ENCODE results near the gene NAT8L. TPM values are rescaled to one million over a fixed set of nuclear protein-coding genes. Genes with fewer than 3 reads are reported as not detected.

Gene NAT8L
- polyA plus RNA-seq, 1 donor (not counting 4 experiments of a cell fraction or from before 2014, with no cell fraction given) = 0.01 TPM

DNA sequence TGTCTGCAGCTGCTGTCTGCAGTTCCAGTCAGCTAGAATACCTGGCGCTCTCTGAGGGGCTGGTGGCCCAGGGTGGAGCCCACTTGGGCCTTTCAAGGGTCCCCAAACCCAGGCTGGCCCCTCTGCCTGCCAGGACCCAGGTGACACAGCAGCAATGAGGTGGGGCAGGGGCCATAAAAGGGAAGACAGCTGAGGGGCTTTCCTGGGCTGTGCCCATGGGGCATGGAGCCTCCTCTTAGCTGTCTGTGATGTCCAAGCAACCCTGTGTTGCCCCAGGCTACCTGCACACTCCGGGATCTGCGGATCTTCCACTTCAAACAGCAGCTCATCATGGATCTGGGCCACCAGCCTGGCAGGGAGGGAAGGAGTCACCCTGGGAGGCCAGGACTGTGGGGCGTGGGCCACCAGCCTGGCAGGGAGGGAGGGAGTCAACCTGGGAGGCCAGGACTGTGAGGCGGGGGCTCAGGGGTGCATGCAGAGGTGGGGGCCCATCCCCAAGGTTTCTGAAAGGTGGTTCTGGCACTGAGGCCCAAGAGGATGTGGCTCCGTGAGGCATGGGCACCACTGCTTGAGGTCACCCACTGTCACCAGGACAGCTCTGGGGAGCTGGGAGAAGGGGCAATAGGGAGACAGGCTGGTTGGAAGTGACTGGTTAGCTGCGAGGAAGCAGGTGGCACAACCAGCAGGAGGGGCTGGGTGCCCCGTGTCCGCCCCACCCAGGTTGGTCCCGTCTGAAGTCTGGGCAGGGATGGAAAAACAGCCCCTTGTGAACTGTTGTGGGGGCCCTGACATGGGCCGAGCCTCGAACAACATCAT lies 16.3 kb downstream of the NAT8L start:
- H3K27me3 ChIP-seq (ENCODE audit: control insufficient read depth, extremely low read depth, insufficient read depth, low read length) = peaks cover 15% of the 10 kb centered on the region

DNA sequence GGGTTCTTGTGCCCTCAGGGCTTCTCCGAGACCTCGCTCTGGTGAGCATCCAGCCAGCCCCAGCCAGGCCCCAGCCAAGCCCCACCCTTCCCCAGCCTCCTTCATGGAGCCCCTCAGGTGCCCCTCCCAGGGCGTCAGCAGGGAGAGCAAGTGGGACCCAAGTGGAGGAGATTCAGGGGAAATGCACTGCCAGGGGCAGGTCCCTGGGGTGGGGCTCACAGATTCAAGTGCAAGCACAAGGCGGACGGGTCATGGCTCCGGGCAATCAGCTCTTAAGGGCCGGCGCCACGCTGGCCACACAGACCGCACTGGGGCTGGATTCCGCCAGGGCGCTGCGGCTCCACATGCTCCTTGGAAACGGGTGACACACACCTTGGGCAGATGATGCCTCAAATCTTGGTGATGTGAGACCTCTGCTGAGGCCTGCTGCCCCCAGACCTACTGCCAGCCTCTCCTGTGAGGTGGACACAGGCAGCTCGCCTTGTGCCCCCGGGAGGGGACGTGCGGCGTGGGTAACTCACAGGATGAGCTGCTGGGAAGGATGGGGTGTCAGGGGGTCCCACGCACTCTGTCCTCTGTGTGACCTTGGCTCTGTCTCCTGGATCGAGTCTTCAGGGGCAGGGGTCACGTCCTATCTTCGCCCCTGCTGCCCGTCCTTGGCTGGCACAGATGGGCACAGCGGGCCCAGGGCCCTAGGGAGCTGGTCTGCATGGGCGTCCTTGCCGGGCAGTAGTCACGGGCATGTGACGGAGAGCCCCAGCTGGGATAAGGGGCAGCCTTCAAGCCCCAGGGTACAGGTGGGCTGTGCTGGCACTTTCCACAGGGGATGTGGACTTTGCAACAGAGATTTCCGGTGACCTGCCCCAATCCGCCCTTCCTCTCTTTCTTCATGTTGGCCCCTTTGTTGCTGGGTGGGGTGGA lies 17.1 kb downstream of the NAT8L start:
- Histone ChIP-seq H3K36me3 (ENCODE audit: control insufficient read depth in 2 of 2, extremely low read depth in 1 of 2, insufficient read depth in 2 of 2, low read length in 2 of 2) (no peaks in the 10 kb centered on the region), H3K79me2 (ENCODE audit: control insufficient read depth, insufficient read depth, low read length) (no peaks in the 10 kb centered on the region), H3K4me2 (ENCODE audit: control insufficient read depth, extremely low read depth, insufficient read depth, low read depth, low read length) (no peak overlapping the region), H3K9ac (ENCODE audit: control insufficient read depth, extremely low read depth, insufficient read depth, low read length) (no peak overlapping the region), H3K9me3 (ENCODE audit: control insufficient read depth, low read depth, low read length) (no peaks in the 10 kb centered on the region), H3K4me1 (ENCODE audit: control insufficient read depth, extremely low read depth, insufficient read depth, low read length) (no peaks in the 10 kb centered on the region), H3K9me1 (ENCODE audit: control insufficient read depth, extremely low read depth, insufficient read depth, low read length) (no peaks in the 10 kb centered on the region), H4K20me1 (ENCODE audit: control insufficient read depth, extremely low read depth, insufficient read depth, low read length) (no peaks in the 10 kb centered on the region), H3K27ac (ENCODE audit: control insufficient read depth, insufficient read depth, low read length) (no peak overlapping the region), H2AFZ (ENCODE audit: control insufficient read depth, low read length) (no peak overlapping the region), H3K27me3 (ENCODE audit: control insufficient read depth, extremely low read depth, insufficient read depth, low read length) (peaks cover 13% of the 10 kb centered on the region), H3K4me3 (ENCODE audit: control insufficient read depth in 2 of 3, extremely low read depth in 1 of 3, insufficient read depth in 2 of 3, low read depth in 1 of 3, low read length in 3 of 3) (no peak overlapping the region)
- dilution Hi-C loops (cut with MboI; ENCODE audit: extremely low pct_ligation_motif_present, low sequenced_read_pairs) = no loop called here
- no peak for FAIRE-seq
- no peak for DNase-seq (ENCODE audit: low read depth, low spot score)
- TF ChIP-seq EZH2 (IDR thresholded peaks at IDR 0.05; ENCODE audit: low read length) = no peak
- TF ChIP-seq, protein P1, sequence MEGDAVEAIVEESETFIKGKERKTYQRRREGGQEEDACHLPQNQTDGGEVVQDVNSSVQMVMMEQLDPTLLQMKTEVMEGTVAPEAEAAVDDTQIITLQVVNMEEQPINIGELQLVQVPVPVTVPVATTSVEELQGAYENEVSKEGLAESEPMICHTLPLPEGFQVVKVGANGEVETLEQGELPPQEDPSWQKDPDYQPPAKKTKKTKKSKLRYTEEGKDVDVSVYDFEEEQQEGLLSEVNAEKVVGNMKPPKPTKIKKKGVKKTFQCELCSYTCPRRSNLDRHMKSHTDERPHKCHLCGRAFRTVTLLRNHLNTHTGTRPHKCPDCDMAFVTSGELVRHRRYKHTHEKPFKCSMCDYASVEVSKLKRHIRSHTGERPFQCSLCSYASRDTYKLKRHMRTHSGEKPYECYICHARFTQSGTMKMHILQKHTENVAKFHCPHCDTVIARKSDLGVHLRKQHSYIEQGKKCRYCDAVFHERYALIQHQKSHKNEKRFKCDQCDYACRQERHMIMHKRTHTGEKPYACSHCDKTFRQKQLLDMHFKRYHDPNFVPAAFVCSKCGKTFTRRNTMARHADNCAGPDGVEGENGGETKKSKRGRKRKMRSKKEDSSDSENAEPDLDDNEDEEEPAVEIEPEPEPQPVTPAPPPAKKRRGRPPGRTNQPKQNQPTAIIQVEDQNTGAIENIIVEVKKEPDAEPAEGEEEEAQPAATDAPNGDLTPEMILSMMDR (optimal IDR thresholded peaks at IDR 0.05 in 1 of 3, IDR thresholded peaks at IDR 0.05 in 1 of 3, conservative IDR thresholded peaks at IDR 0.05 in 1 of 3; ENCODE audit: extremely low read depth in 1 of 3, insufficient read depth in 2 of 3, low read length in 3 of 3) = no peak

More for the DNA sequence above, 16.3 kb downstream of the NAT8L start:
- dilution Hi-C loops (cut with MboI; ENCODE audit: extremely low pct_ligation_motif_present, low sequenced_read_pairs) = no loop called here
- Histone ChIP-seq H3K4me1 (ENCODE audit: control insufficient read depth, extremely low read depth, insufficient read depth, low read length) (no peaks in the 10 kb centered on the region), H3K4me3 (ENCODE audit: control insufficient read depth in 2 of 3, extremely low read depth in 1 of 3, insufficient read depth in 2 of 3, low read depth in 1 of 3, low read length in 3 of 3) (no peak overlapping the region), H3K79me2 (ENCODE audit: control insufficient read depth, insufficient read depth, low read length) (no peaks in the 10 kb centered on the region), H2AFZ (ENCODE audit: control insufficient read depth, low read length) (no peak overlapping the region), H3K9me1 (ENCODE audit: control insufficient read depth, extremely low read depth, insufficient read depth, low read length) (no peaks in the 10 kb centered on the region), H3K9ac (ENCODE audit: control insufficient read depth, extremely low read depth, insufficient read depth, low read length) (no peak overlapping the region), H4K20me1 (ENCODE audit: control insufficient read depth, extremely low read depth, insufficient read depth, low read length) (no peaks in the 10 kb centered on the region), H3K36me3 (ENCODE audit: control insufficient read depth in 2 of 2, extremely low read depth in 1 of 2, insufficient read depth in 2 of 2, low read length in 2 of 2) (no peaks in the 10 kb centered on the region), H3K4me2 (ENCODE audit: control insufficient read depth, extremely low read depth, insufficient read depth, low read depth, low read length) (no peak overlapping the region), H3K9me3 (ENCODE audit: control insufficient read depth, low read depth, low read length) (no peaks in the 10 kb centered on the region), H3K27ac (ENCODE audit: control insufficient read depth, insufficient read depth, low read length) (no peak overlapping the region)
- FAIRE-seq (no peak), DNase-seq (ENCODE audit: low read depth, low spot score) (no peak)
- TF ChIP-seq, protein P1 (optimal IDR thresholded peaks at IDR 0.05 in 1 of 3, IDR thresholded peaks at IDR 0.05 in 1 of 3, conservative IDR thresholded peaks at IDR 0.05 in 1 of 3; ENCODE audit: extremely low read depth in 1 of 3, insufficient read depth in 2 of 3, low read length in 3 of 3) = no peak
- no peak for TF ChIP-seq EZH2 (IDR thresholded peaks at IDR 0.05; ENCODE audit: low read length)

Measured in keratinocyte (primary cell).